Fibroblast of lung (primary cell): ENCODE results near the gene RPL13A. TPM values are rescaled to one million over a fixed set of nuclear protein-coding genes. Genes with fewer than 3 reads are reported as not detected.

Experiments used
- DNase-seq, 2 donors: peaks; one replicate each; pipeline versions ENCODE4 v3.0.0 to v3.0.0-alpha.2; 2010; ENCODE audit warnings: low read depth in 2 of 2
- H2AFZ ChIP-seq: 2 replicates; pipeline ENCODE4 v1.5.1; 2012; ENCODE audit warnings: low read length, control low read depth, inconsistent platforms
- H3K27ac ChIP-seq: 2 replicates; pipeline ENCODE4 v1.5.1; 2011; ENCODE audit warnings: low read length, control low read depth; ENCODE audit not compliant: insufficient read depth
- H3K27me3 ChIP-seq: 2 replicates; pipeline ENCODE4 v1.5.1; 2011; ENCODE audit warnings: mild to moderate bottlenecking, low read length; ENCODE audit not compliant: control insufficient read depth, insufficient read depth
- H3K36me3 ChIP-seq: 2 replicates; pipeline ENCODE4 v1.5.1; 2011; ENCODE audit warnings: low read length; ENCODE audit not compliant: control insufficient read depth, insufficient read depth
- H3K4me1 ChIP-seq: 2 replicates; pipeline ENCODE4 v1.5.1; 2011; ENCODE audit warnings: low read length; ENCODE audit not compliant: control insufficient read depth, insufficient read depth; ENCODE audit errors: extremely low read depth
- H3K4me2 ChIP-seq: 2 replicates; pipeline ENCODE4 v1.5.1; 2011; ENCODE audit warnings: low read length, control low read depth; ENCODE audit not compliant: insufficient read depth; ENCODE audit errors: extremely low read depth
- H3K4me3 ChIP-seq, 4 experiments: fragments of 200-600 bp in 1 of 4; sonication (generic) in 1 of 4; replicated peaks in 1 of 4; 2 replicates each; pipeline ENCODE4 v1.5.1; 2011 to 2016; ENCODE audit warnings: low read length in 4 of 4, low read depth in 3 of 4, mild to moderate bottlenecking in 3 of 4, control low read depth in 2 of 4, inconsistent platforms in 1 of 4, mixed read lengths in 1 of 4; ENCODE audit not compliant: insufficient read depth in 1 of 4; ENCODE audit errors: control extremely low read depth in 1 of 4
- H3K79me2 ChIP-seq: 2 replicates; pipeline ENCODE4 v1.5.1; 2012; ENCODE audit warnings: mild to moderate bottlenecking, low read length, inconsistent platforms; ENCODE audit not compliant: control insufficient read depth, insufficient read depth
- H3K9ac ChIP-seq: 2 replicates; pipeline ENCODE4 v1.5.1; 2011; ENCODE audit warnings: mild to moderate bottlenecking, low read length, control low read depth; ENCODE audit not compliant: insufficient read depth
- H3K9me3 ChIP-seq: 2 replicates; pipeline ENCODE4 v1.5.1; 2012; ENCODE audit warnings: low read depth, low read length; ENCODE audit not compliant: control insufficient read depth, insufficient read depth
- H4K20me1 ChIP-seq: 2 replicates; pipeline ENCODE4 v1.5.1; 2011; ENCODE audit warnings: low read length; ENCODE audit not compliant: control insufficient read depth, insufficient read depth; ENCODE audit errors: extremely low read depth
- EZH2 ChIP-seq: IDR thresholded peaks from 2 replicates; pipeline ENCODE4 v1.5.1; 2012; ENCODE audit warnings: low read length, control low read depth, mild to moderate bottlenecking; ENCODE audit errors: missing control alignments
- polyA plus RNA-seq, 2 donors: library from polyadenylated mRNA; depleted of rRNA in 1 of 2; stranded (reverse) in 1 of 2; unstranded in 1 of 2; fragments of >200 nt; gene quantifications; 2 replicates each; pipeline ENCODE4 v1.2.1, GENCODE V29; 2011 to 2012; ENCODE audit warnings: missing spikeins in 1 of 2
- total RNA-seq: library from RNA; depleted of rRNA; stranded (reverse); fragments of >200 nt; gene quantifications from 2 replicates; pipeline ENCODE4 v1.2.1, GENCODE V29; 2014
- TF ChIP-seq, protein P1 (sequence below), 2 donors: IDR thresholded peaks in 1 of 2; conservative IDR thresholded peaks in 1 of 2; 1 replicate in 1 of 2; 2 replicates in 1 of 2; pipeline ENCODE4 v1.5.1; 2011 to 2012; ENCODE audit warnings: low read length in 2 of 2, control low read depth in 1 of 2, inconsistent platforms in 1 of 2, low read depth in 1 of 2, mild to moderate bottlenecking in 1 of 2

Gene RPL13A
- total and polyA plus RNA-seq, 2 donors (not counting 1 experiment from before 2014, with no cell fraction given), result 1,418 to 3,385 TPM

GRCh38 chr19:49440439-49441209, 46.8 kb upstream of the RPL13A start:
- Histone ChIP-seq H3K9me3 (no peaks in the 10 kb centered on the region), H3K36me3 (no peaks in the 10 kb centered on the region), H2AFZ (no peak overlapping the region), H3K4me2 (no peak overlapping the region), H3K9ac (no peak overlapping the region), H3K27ac (no peak overlapping the region), H3K4me1 (no peaks in the 10 kb centered on the region), H4K20me1 (no peaks in the 10 kb centered on the region), H3K79me2 (no peaks in the 10 kb centered on the region), H3K27me3 (peaks cover 57% of the 10 kb centered on the region), H3K4me3 (no peak overlapping the region)
- TF ChIP-seq EZH2, result peak; percentile 96
- TF ChIP-seq, protein P1, sequence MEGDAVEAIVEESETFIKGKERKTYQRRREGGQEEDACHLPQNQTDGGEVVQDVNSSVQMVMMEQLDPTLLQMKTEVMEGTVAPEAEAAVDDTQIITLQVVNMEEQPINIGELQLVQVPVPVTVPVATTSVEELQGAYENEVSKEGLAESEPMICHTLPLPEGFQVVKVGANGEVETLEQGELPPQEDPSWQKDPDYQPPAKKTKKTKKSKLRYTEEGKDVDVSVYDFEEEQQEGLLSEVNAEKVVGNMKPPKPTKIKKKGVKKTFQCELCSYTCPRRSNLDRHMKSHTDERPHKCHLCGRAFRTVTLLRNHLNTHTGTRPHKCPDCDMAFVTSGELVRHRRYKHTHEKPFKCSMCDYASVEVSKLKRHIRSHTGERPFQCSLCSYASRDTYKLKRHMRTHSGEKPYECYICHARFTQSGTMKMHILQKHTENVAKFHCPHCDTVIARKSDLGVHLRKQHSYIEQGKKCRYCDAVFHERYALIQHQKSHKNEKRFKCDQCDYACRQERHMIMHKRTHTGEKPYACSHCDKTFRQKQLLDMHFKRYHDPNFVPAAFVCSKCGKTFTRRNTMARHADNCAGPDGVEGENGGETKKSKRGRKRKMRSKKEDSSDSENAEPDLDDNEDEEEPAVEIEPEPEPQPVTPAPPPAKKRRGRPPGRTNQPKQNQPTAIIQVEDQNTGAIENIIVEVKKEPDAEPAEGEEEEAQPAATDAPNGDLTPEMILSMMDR (conservative IDR thresholded peaks at IDR 0.05 in 1 of 2, IDR thresholded peaks at IDR 0.05 in 1 of 2; ENCODE audit: low read depth in 1 of 2, low read length in 2 of 2), result no peak
- DNase-seq, result no peak

GRCh38 chr19:49441210-49441959, 46.0 kb upstream of the RPL13A start, which contains the start of gene SLC17A7:
Gene SLC17A7, minus strand, starts transcription at chr19:49441527. Its CDS starts 148 bp downstream, at chr19:49441379.
- Histone ChIP-seq H3K4me2 (peak within 1 kb of the TSS; percentile 13), H4K20me1 (no peaks in the 10 kb centered on the region), H3K79me2 (no peaks in the 10 kb centered on the region), H3K4me1 (no peaks in the 10 kb centered on the region), H3K9me3 (no peaks in the 10 kb centered on the region), H2AFZ (no peak within 1 kb of the TSS), H3K27ac (no peak within 1 kb of the TSS), H3K4me3 (no peak within 1 kb of the TSS), H3K36me3 (no peaks in the 10 kb centered on the region), H3K27me3 (peaks cover 49% of the 10 kb centered on the region), H3K9ac (no peak within 1 kb of the TSS)
- no peak for DNase-seq
- TF ChIP-seq EZH2, result peak; percentile 67
- TF ChIP-seq, protein P1 (conservative IDR thresholded peaks at IDR 0.05 in 1 of 2, IDR thresholded peaks at IDR 0.05 in 1 of 2; ENCODE audit: low read depth in 1 of 2, low read length in 2 of 2), result no peak

DNA sequence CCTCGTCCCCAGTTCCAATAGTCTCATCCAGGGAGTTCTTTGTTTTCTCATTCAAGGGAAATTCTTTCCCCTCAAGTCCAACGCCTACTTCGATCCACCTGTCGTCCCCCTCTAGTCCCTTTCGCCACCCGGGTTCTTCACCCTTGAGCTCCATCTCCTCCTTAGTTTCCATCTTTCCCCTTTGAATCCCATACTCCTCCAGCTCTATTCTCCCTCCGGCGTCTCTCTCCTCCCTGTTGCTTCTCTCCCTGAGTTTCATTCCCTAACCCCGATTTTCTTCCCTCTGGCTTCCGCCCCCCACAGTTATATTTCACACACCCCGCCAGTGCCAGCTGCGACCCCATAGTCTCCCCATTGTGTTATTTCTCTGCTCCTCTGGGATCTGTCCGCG, 45.5 kb upstream of the RPL13A start:
- no peak overlapping the region for H3K4me3 ChIP-seq
- no peak overlapping the region for H3K9ac ChIP-seq
- H3K27ac ChIP-seq, result no peak overlapping the region
- no peaks in the 10 kb centered on the region for H3K79me2 ChIP-seq
- H4K20me1 ChIP-seq, result no peaks in the 10 kb centered on the region
- TF ChIP-seq, protein P1 (conservative IDR thresholded peaks at IDR 0.05 in 1 of 2, IDR thresholded peaks at IDR 0.05 in 1 of 2; ENCODE audit: low read depth in 1 of 2, low read length in 2 of 2), result no peak
- TF ChIP-seq EZH2, result peak; percentile 80
- H3K36me3 ChIP-seq, result peaks cover under 1% of the 10 kb centered on the region
- H2AFZ ChIP-seq, result no peak overlapping the region
- H3K4me1 ChIP-seq, result no peaks in the 10 kb centered on the region
- no peak for DNase-seq
- peaks cover 47% of the 10 kb centered on the region for H3K27me3 ChIP-seq
- no peak overlapping the region for H3K4me2 ChIP-seq
- H3K9me3 ChIP-seq, result no peaks in the 10 kb centered on the region
